Liver (tissue), 3 donors: ENCODE measurements around the gene PITPNM3.

Source experiments
- EGR1 ChIP-seq, 2 donors: IDR thresholded peaks; 2 replicates each; pipeline ENCODE4 v1.6.1; 2016 to 2018; ENCODE audit warnings: antibody characterized with exemption in 2 of 2, low read depth in 2 of 2
- TF ChIP-seq, protein P1 (sequence below): fragments of 150-350 bp; IDR thresholded peaks from 2 replicates; pipeline ENCODE4 v1.5.1; 2017; ENCODE audit warnings: improper control_type of control experiment, low read depth, low read length; ENCODE audit not compliant: missing input control
- donor health status: healthy.
- donor health status: healthy.

DNA sequence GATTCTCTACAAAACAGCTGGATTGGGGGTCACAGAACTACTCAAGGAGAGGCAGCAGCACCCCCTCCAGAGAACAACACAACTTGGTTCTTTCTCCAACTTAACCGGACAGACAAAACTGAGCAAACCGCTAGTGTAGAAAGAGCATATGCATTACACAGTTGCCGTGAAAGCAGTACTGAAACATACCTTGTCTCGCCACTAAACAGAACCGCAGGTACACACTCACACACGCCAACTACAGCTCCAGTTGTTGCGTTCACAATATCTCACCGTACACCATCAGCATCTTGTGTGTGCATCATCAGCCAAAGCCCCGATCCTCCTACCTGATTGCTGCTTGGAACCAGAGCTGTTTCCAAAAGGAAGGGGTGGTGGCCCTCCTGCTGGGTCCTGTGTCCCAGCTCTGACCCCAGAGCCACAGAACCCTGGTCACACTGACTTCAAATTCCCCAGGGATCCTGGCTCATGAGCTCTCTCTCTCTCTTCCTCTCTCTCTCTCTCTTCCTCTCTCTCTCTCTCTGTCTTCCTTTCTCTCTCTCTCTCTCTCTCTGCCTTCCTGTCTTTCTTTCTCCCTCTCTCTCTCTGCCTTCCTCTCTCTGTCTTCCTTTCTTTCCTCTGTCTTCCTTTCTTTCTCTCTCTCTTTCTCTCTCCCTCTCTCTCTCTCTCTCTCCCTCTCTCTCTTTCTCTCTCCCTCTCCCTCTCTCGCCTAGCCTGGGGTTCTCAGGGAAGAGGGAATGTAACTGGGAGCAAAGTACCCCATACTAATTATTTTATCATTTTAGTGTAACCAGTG lies 103.7 kb downstream of the PITPNM3 start:
- TF ChIP-seq, protein P1, sequence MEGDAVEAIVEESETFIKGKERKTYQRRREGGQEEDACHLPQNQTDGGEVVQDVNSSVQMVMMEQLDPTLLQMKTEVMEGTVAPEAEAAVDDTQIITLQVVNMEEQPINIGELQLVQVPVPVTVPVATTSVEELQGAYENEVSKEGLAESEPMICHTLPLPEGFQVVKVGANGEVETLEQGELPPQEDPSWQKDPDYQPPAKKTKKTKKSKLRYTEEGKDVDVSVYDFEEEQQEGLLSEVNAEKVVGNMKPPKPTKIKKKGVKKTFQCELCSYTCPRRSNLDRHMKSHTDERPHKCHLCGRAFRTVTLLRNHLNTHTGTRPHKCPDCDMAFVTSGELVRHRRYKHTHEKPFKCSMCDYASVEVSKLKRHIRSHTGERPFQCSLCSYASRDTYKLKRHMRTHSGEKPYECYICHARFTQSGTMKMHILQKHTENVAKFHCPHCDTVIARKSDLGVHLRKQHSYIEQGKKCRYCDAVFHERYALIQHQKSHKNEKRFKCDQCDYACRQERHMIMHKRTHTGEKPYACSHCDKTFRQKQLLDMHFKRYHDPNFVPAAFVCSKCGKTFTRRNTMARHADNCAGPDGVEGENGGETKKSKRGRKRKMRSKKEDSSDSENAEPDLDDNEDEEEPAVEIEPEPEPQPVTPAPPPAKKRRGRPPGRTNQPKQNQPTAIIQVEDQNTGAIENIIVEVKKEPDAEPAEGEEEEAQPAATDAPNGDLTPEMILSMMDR, result no peak
- no peak for TF ChIP-seq EGR1 (IDR thresholded peaks at IDR 0.05; ENCODE audit: low read depth in 2 of 2)
